GM18505 (cell line): ENCODE data around the gene PRSS38.

Experiments used
- ATAC-seq: cut with Tn5 transposase; IDR thresholded peaks from one replicate; pipeline ENCODE4 v1.9.1; 2021; ENCODE audit not compliant: unreplicated experiment
- POLR2A ChIP-seq: IDR thresholded peaks from 4 replicates; pipeline ENCODE4 v1.6.1; 2011; ENCODE audit warnings: borderline replicate concordance; ENCODE audit not compliant: insufficient read depth, insufficient read length; ENCODE audit errors: extremely low read depth

Gene PRSS38

DNA sequence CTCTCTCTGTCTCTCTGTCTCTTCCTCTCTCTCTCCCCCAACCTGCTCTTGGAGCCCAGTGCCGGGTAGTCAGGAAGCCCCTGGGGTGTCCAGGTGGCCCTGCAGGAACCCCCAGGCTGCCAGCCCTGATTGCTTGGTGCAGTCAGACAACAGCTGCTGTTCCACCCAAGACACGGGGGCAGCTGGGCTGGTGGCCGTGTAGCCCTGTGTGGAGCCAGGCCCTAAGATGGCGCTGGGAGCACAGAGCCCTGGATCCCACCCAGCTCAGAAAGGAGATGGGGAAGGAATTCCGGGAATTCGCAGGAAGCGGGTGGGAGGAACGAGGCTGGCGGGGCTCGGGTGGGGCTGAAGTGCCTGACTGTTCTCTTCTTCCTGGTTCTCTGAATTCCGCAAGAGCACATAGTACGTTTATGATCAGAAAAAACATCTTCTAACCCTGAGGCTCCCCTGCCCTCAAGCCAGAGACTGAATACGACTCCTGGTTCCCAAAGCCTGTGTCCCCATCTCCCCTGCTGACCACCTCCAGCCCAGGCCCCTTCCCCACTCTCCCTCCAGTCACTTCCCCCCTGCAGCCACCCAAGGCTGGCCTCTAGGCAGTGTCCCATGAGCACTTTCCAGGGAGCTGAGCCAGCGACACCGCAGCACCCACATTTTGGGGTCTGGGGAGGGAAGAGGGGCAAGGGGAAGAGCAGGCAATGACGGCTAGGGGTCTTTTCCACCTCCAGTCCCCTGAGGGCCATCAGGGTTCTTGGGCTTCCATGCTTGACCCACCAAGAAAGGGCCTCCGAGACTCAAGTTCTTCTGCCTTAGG, 77.2 kb downstream of the PRSS38 start:
- ATAC-seq: no peak
- no peak for TF ChIP-seq POLR2A

GRCh38 chr1:227893300-227893948, 77.9 kb downstream of the PRSS38 start:
- TF ChIP-seq POLR2A: no peak
- no peak for ATAC-seq

GRCh38 chr1:227893949-227894721, 78.7 kb downstream of the PRSS38 start:
- TF ChIP-seq POLR2A: no peak
- ATAC-seq: no peak

GRCh38 chr1:227894831-227895451, 79.5 kb downstream of the PRSS38 start:
- TF ChIP-seq POLR2A: no peak
- ATAC-seq: no peak
